GM19043 (cell line): ENCODE measurements around the gene PRDM8.
"Not testable (repeated sequence)": the region's sequence is repeated elsewhere in the genome, so short reads cannot be mapped to it uniquely, and the experiment has no call there.

Source experiments
- ATAC-seq: cut with Tn5 transposase; IDR thresholded peaks from one replicate; pipeline ENCODE4 v1.9.1; 2021; ENCODE audit warnings: low read depth; ENCODE audit not compliant: unreplicated experiment

Gene PRDM8

GRCh38 chr4:80196922-80197573 is at the start of gene PRDM8:
Gene PRDM8 (plus strand): TSS chr4:80197503. CDS start chr4:80200081, 2,578 bp downstream.
- no peak for ATAC-seq

GRCh38 chr4:80150387-80151180 is 46.7 kb upstream of the PRDM8 start:
- ATAC-seq, result no peak

- ATAC-seq, result no peak
These were observed 45.3 kb upstream of the PRDM8 start for GRCh38 chr4:80151981-80152380.

GRCh38 chr4:80153874-80154544 is 43.3 kb upstream of the PRDM8 start:
- no peak for ATAC-seq

- ATAC-seq, result no peak
These were observed 42.8 kb upstream of the PRDM8 start for GRCh38 chr4:80154545-80154933.

- ATAC-seq, result no peak
These were observed 41.9 kb upstream of the PRDM8 start for GRCh38 chr4:80155316-80155982.

- ATAC-seq, result no peak
These were observed 40.9 kb upstream of the PRDM8 start for GRCh38 chr4:80156410-80156809.

GRCh38 chr4:80161413-80162058 is 35.8 kb upstream of the PRDM8 start:
- no peak for ATAC-seq

GRCh38 chr4:80162418-80162817 is 34.9 kb upstream of the PRDM8 start:
- no peak for ATAC-seq

GRCh38 chr4:80165855-80166254 is 31.4 kb upstream of the PRDM8 start:
- ATAC-seq, result no peak

GRCh38 chr4:80171251-80171650 is 26.1 kb upstream of the PRDM8 start:
- ATAC-seq, result no peak

GRCh38 chr4:80171656-80172055 is 25.6 kb upstream of the PRDM8 start:
- no peak for ATAC-seq

GRCh38 chr4:80172203-80172602 is 25.1 kb upstream of the PRDM8 start:
- ATAC-seq, result no peak

GRCh38 chr4:80173401-80173800 is 23.9 kb upstream of the PRDM8 start:
- ATAC-seq, result peak; percentile 89

- no peak for ATAC-seq
These were observed 23.5 kb upstream of the PRDM8 start for GRCh38 chr4:80173841-80174240.

- ATAC-seq, result not testable (repeated sequence)
These were observed 19.5 kb upstream of the PRDM8 start for GRCh38 chr4:80177793-80178192.

- ATAC-seq, result no peak
These were observed 18.3 kb upstream of the PRDM8 start for GRCh38 chr4:80178964-80179363.

- no peak for ATAC-seq
These were observed 17.6 kb upstream of the PRDM8 start for GRCh38 chr4:80179637-80180161.

GRCh38 chr4:80180743-80181142 is 16.6 kb upstream of the PRDM8 start:
- ATAC-seq, result no peak

GRCh38 chr4:80182237-80182866 is 15.0 kb upstream of the PRDM8 start:
- no peak for ATAC-seq
